PC-3 (cell line): ENCODE data around the gene ARHGAP40. TPM values are rescaled to one million over a fixed set of nuclear protein-coding genes. Genes with fewer than 3 reads are reported as not detected.

Experiments
- ATAC-seq: fragments of 200-7000 bp; cut with Tn5 transposase; 2 replicates; pipeline ENCODE4 v1.9.1; 2020; ENCODE audit warnings: mild to moderate bottlenecking, moderate library complexity
- BruUV-seq: library from RNA; stranded (reverse); fragments of 400-500 nt; replicated peaks from 2 replicates; lab custom pipeline; 2021; lab: Mats Ljungman, UMichigan
- CTCF ChIA-PET: fragments of 300-600 bp; sonication (Branson Sonifier 250); formaldehyde crosslinking; loops from one replicate; lab custom pipeline; 2022; ENCODE audit warnings: antibody characterized with exemption; lab: Charles Lee
- POLR2A ChIA-PET: fragments of 300-600 bp; sonication (Branson Sonifier 250); formaldehyde crosslinking; loops from one replicate; lab custom pipeline; 2022; ENCODE audit warnings: antibody characterized with exemption; ENCODE audit not compliant: unreplicated experiment; lab: Charles Lee
- DNase-seq: peaks from one replicate; pipeline ENCODE4 v3.0.0-alpha.2; 2015
- H2AFZ ChIP-seq: fragments of 300-600 bp; sonication (generic); 2 replicates; pipeline ENCODE4 v1.6.0; 2016; ENCODE audit warnings: antibody characterized with exemption, low read length
- H3F3A ChIP-seq: fragments of 300-600 bp; sonication (generic); one replicate; pipeline ENCODE4 v1.6.0; 2017; ENCODE audit warnings: antibody characterized with exemption, low read length, control low read depth, mild to moderate bottlenecking; ENCODE audit not compliant: unreplicated experiment
- H3K27ac ChIP-seq: fragments of 300-600 bp; sonication (generic); 2 replicates; pipeline ENCODE4 v1.5.1; 2016; ENCODE audit warnings: mild to moderate bottlenecking, low read length
- H3K27me3 ChIP-seq: fragments of 300-600 bp; sonication (generic); 2 replicates; pipeline ENCODE4 v1.6.1; 2016; ENCODE audit warnings: low read length, mixed read lengths
- H3K36me3 ChIP-seq: fragments of 300-600 bp; sonication (generic); 2 replicates; pipeline ENCODE4 v1.6.1; 2016; ENCODE audit warnings: low read depth, mixed run types, low read length, mixed read lengths
- H3K4me1 ChIP-seq: fragments of 300-600 bp; sonication (generic); 2 replicates; pipeline ENCODE4 v1.5.1; 2016; ENCODE audit warnings: low read length; ENCODE audit not compliant: insufficient read depth
- H3K4me2 ChIP-seq: fragments of 300-600 bp; sonication (generic); 2 replicates; pipeline ENCODE4 v1.6.0; 2016; ENCODE audit warnings: low read length
- H3K4me3 ChIP-seq: fragments of 300-600 bp; sonication (generic); 2 replicates; pipeline ENCODE4 v1.5.1; 2016; ENCODE audit warnings: mild to moderate bottlenecking, low read length, mixed read lengths
- H3K79me2 ChIP-seq: fragments of 300-600 bp; sonication (generic); 2 replicates; pipeline ENCODE4 v1.6.1; 2017; ENCODE audit warnings: low read length, mixed read lengths
- H3K9ac ChIP-seq: fragments of 300-600 bp; sonication (generic); 2 replicates; pipeline ENCODE4 v1.6.0; 2016; ENCODE audit warnings: mild to moderate bottlenecking, low read length
- H3K9me2 ChIP-seq: fragments of 300-600 bp; sonication (generic); replicated peaks from 2 replicates; pipeline ENCODE4 v1.6.1; 2016; ENCODE audit warnings: mixed run types, low read length, mixed read lengths
- H3K9me3 ChIP-seq: fragments of 300-600 bp; sonication (generic); 2 replicates; pipeline ENCODE4 v1.6.1; 2016; ENCODE audit warnings: low read length, mixed read lengths
- H4K20me1 ChIP-seq: fragments of 300-600 bp; sonication (generic); 2 replicates; pipeline ENCODE4 v1.6.1; 2016; ENCODE audit warnings: low read length, mixed read lengths
- CTCF ChIP-seq: fragments of 300-600 bp; sonication (generic); conservative IDR thresholded peaks from 2 replicates; pipeline ENCODE4 v1.5.1; 2017; ENCODE audit warnings: antibody characterized with exemption, low read depth, mild to moderate bottlenecking, low read length
- EZH2 ChIP-seq: fragments of 300-600 bp; sonication (generic); IDR thresholded peaks from one replicate; pipeline ENCODE4 v1.6.1; 2017; ENCODE audit warnings: antibody characterized with exemption, mild to moderate bottlenecking, low read length; ENCODE audit not compliant: unreplicated experiment
- EZH2phosphoT487 ChIP-seq: fragments of 300-600 bp; sonication (generic); IDR thresholded peaks from 2 replicates; pipeline ENCODE4 v1.6.1; 2018; ENCODE audit warnings: mild to moderate bottlenecking, antibody characterized with exemption, low read length, borderline replicate concordance
- intact Hi-C: fragments of 100-400 bp; cut with micrococcal nuclease; formaldehyde crosslinking; loops from 2 replicates; pipeline ENCODE4 v1.9.0; 2023
- total RNA-seq: library from RNA; depleted of rRNA; stranded (reverse); fragments of >200 nt; gene quantifications from 2 replicates; pipeline ENCODE4 v1.2.3, GENCODE V29; 2014

Gene ARHGAP40
- total RNA-seq, 1 experiment from 2014 or later = not detected

GRCh38 chr20:38663660-38664059 lies 62.1 kb downstream of the ARHGAP40 start:
- H3K27ac ChIP-seq = no peak overlapping the region
- intact Hi-C loops = no loop called here
- H3K4me3 ChIP-seq = no peak overlapping the region
- no peaks in the 10 kb centered on the region for H3K9me3 ChIP-seq
- no peaks in the 10 kb centered on the region for H4K20me1 ChIP-seq
- no peak for ATAC-seq
- no peak for DNase-seq
- POLR2A ChIA-PET = no interaction called here
- no peaks in the 10 kb centered on the region for H3K79me2 ChIP-seq
- H3K36me3 ChIP-seq = no peaks in the 10 kb centered on the region
- H3F3A ChIP-seq = no peaks in the 10 kb centered on the region
- no peak overlapping the region for H2AFZ ChIP-seq
- no peak overlapping the region for H3K4me2 ChIP-seq
- CTCF ChIA-PET = no interaction called here
- no peak overlapping the region for H3K9ac ChIP-seq
- no peak for TF ChIP-seq EZH2phosphoT487
- TF ChIP-seq CTCF = no peak
- no peak for TF ChIP-seq EZH2
- no peaks in the 10 kb centered on the region for H3K9me2 ChIP-seq
- peaks cover 52% of the 10 kb centered on the region for H3K27me3 ChIP-seq
- no peaks in the 10 kb centered on the region for H3K4me1 ChIP-seq
- BruUV-seq = no TSS peak

GRCh38 chr20:38664284-38664683 lies 62.7 kb downstream of the ARHGAP40 start:
- CTCF ChIA-PET = no interaction called here
- Histone ChIP-seq H3K9me3 (no peaks in the 10 kb centered on the region), H3K27ac (no peak overlapping the region), H3K27me3 (peaks cover 58% of the 10 kb centered on the region), H3K4me1 (no peaks in the 10 kb centered on the region), H3K4me3 (no peak overlapping the region), H3K9ac (no peak overlapping the region), H3K9me2 (no peaks in the 10 kb centered on the region), H3F3A (no peaks in the 10 kb centered on the region), H3K36me3 (no peaks in the 10 kb centered on the region), H2AFZ (no peak overlapping the region), H3K4me2 (no peak overlapping the region), H4K20me1 (no peaks in the 10 kb centered on the region), H3K79me2 (no peaks in the 10 kb centered on the region)
- intact Hi-C loops = no loop called here
- DNase-seq (no peak), ATAC-seq (no peak)
- BruUV-seq = no TSS peak
- POLR2A ChIA-PET = no interaction called here
- TF ChIP-seq EZH2phosphoT487 (no peak), EZH2 (no peak), CTCF (no peak)

GRCh38 chr20:38665094-38665493 lies 63.5 kb downstream of the ARHGAP40 start:
- Histone ChIP-seq H2AFZ (no peak overlapping the region), H3K36me3 (no peaks in the 10 kb centered on the region), H3K4me1 (no peaks in the 10 kb centered on the region), H3K9me3 (no peaks in the 10 kb centered on the region), H3K27me3 (peaks cover 64% of the 10 kb centered on the region), H3K4me3 (no peak overlapping the region), H3K27ac (no peak overlapping the region), H3K4me2 (no peak overlapping the region), H3K79me2 (no peaks in the 10 kb centered on the region), H3F3A (no peaks in the 10 kb centered on the region), H4K20me1 (no peaks in the 10 kb centered on the region), H3K9ac (no peak overlapping the region), H3K9me2 (no peaks in the 10 kb centered on the region)
- ChIA-PET CTCF (no interaction called here), POLR2A (no interaction called here)
- intact Hi-C loops = no loop called here
- BruUV-seq = no TSS peak
- TF ChIP-seq EZH2phosphoT487 (no peak), CTCF (no peak)
- no peak for ATAC-seq
- no peak for DNase-seq
